CD4-positive, alpha-beta memory T cell (primary cell): ENCODE measurements around the gene ATP8A2. TPM values are rescaled to one million over a fixed set of nuclear protein-coding genes. Genes with fewer than 3 reads are reported as not detected.
A peak's percentile ranks its signal among the peaks of the same experiment; 100 is the strongest.

Source experiments
- CTCF ChIA-PET: fragments of 350-600 bp; sonication (Branson Sonifier 250); formaldehyde crosslinking; loops from one replicate; lab custom pipeline; 2021; ENCODE audit warnings: inconsistent platforms; ENCODE audit not compliant: partially characterized antibody; lab: Charles Lee
- POLR2A ChIA-PET: fragments of 350-600 bp; sonication (Branson Sonifier 250); formaldehyde crosslinking; loops from one replicate; lab custom pipeline; 2021; ENCODE audit not compliant: partially characterized antibody; lab: Charles Lee
- DNase-seq, 5 donors: peaks; one replicate each; pipeline versions ENCODE4 v3.0.0 to v3.0.0-alpha.2; 2020 to 2022; ENCODE audit warnings: mixed read lengths in 1 of 5
- H3K27ac ChIP-seq: one replicate; pipeline ENCODE4 v1.7.0; 2013; ENCODE audit warnings: low read depth, low read length
- H3K27me3 ChIP-seq: 2 replicates; pipeline ENCODE4 v1.7.0; 2013; ENCODE audit warnings: mild to moderate bottlenecking, low read length, moderate library complexity; ENCODE audit not compliant: insufficient read depth
- H3K36me3 ChIP-seq: 2 replicates; pipeline ENCODE4 v1.7.0; 2013; ENCODE audit warnings: mild to moderate bottlenecking, low read length, moderate library complexity; ENCODE audit not compliant: insufficient read depth
- H3K4me1 ChIP-seq: 2 replicates; pipeline ENCODE4 v1.7.0; 2013; ENCODE audit warnings: mild to moderate bottlenecking, low read length, moderate library complexity; ENCODE audit not compliant: insufficient read depth
- H3K4me3 ChIP-seq, 2 donors: one replicate each; pipeline ENCODE4 v1.7.0; 2013; ENCODE audit warnings: low read length in 2 of 2, mild to moderate bottlenecking in 1 of 2
- H3K9me3 ChIP-seq, 2 donors: one replicate each; pipeline ENCODE4 v1.7.0; 2013; ENCODE audit warnings: low read length in 2 of 2, control low read depth in 1 of 2; ENCODE audit not compliant: control insufficient read depth in 1 of 2
- H3K27ac Mint-ChIP-seq, 7 donors: one replicate each; pipeline ENCODE4 v1.8.0; 2020 to 2021; ENCODE audit warnings: mixed read lengths in 7 of 7, mild to moderate bottlenecking in 6 of 7, inconsistent platforms in 3 of 7, moderate library complexity in 3 of 7
- H3K27me3 Mint-ChIP-seq, 2 donors: one replicate each; pipeline ENCODE4 v1.8.0; 2020 to 2021; ENCODE audit warnings: mixed read lengths in 2 of 2
- H3K36me3 Mint-ChIP-seq, 2 donors: one replicate each; pipeline ENCODE4 v1.8.0; 2020 to 2021; ENCODE audit warnings: mixed read lengths in 2 of 2, inconsistent platforms in 1 of 2, mild to moderate bottlenecking in 1 of 2
- H3K4me1 Mint-ChIP-seq, 4 donors: one replicate each; pipeline ENCODE4 v1.8.0; 2020 to 2021; ENCODE audit warnings: mixed read lengths in 4 of 4, mild to moderate bottlenecking in 1 of 4
- H3K4me3 Mint-ChIP-seq, 8 donors: one replicate each; pipeline ENCODE4 v1.8.0; 2020 to 2021; ENCODE audit warnings: mixed read lengths in 8 of 8, mild to moderate bottlenecking in 7 of 8, moderate library complexity in 6 of 8, inconsistent platforms in 3 of 8
- H3K9me3 Mint-ChIP-seq, 8 donors: one replicate each; pipeline ENCODE4 v1.8.0; 2020 to 2021; ENCODE audit warnings: mixed read lengths in 8 of 8, mild to moderate bottlenecking in 5 of 8, inconsistent platforms in 3 of 8, moderate library complexity in 1 of 8
- intact Hi-C: fragments of 100-400 bp; cut with micrococcal nuclease; formaldehyde crosslinking; loops from one replicate; pipeline ENCODE4 v1.15.1; 2023
- polyA plus RNA-seq, 2 donors: library from polyadenylated mRNA; unstranded; fragments of 300-500 nt; fragmentation: Illumina TruSeq; gene quantifications; one replicate each; pipeline ENCODE4 v1.2.3, GENCODE V29; 2021
- total RNA-seq, 2 experiments: library from RNA; stranded (reverse); gene quantifications; one replicate each; pipeline ENCODE4 v1.2.3, GENCODE V29; 2021

ATP8A2 gene
- total and polyA plus RNA-seq, 4 experiments from 2014 or later = 0.36 to 0.93 (median 0.67) TPM

DNA sequence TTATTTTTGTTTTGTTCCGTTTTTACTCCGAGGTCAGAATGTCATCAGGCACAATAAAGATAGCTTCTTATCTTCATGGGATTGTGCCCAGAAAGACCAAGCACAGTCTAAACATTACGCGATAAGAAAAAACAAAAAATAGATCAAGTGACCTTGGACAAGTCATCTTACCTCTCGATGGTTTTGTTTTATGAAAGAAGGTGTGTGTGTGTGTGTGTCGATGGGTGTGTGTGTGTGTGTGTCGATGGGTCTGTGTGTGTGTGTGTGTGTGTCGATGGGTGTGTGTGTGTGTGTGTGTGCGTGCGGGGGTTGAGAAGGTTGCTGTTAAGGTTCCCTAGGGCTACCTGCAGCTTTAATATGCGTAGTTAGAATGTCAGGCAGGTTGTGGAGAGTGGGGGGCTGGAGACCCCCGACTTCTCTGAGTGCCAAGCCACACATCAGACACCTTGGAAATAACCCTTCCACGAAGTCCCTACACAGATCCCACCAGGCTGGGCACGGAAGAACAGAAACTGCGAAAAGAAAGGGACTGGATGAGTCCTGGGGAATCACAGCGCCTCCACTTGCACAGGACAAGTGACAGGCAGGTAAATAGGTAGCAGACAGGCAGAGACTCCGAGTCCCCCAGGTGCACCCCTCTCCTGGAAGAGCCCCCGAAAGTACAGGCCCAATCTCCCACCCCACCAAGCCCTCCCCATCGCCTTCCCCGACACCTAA, 458 bp upstream of the ATP8A2 start:
- Mint-ChIP-seq H3K4me3 (peak overlapping the region; percentile 47 to 81 (median 70)), H3K36me3 (no peaks in the 10 kb centered on the region), H3K27me3 (peaks cover 50 to 58% of the 10 kb centered on the region in 2 donors), H3K4me1 (peaks cover 7 to 15% (median 10%) of the 10 kb centered on the region in 4 donors), H3K9me3 (no peaks in the 10 kb centered on the region), H3K27ac (peak overlapping the region in 1 of 7 donors; percentile 28)
- no peak overlapping the region for H3K4me3 ChIP-seq
- no peaks in the 10 kb centered on the region for H3K36me3 ChIP-seq
- intact Hi-C loops = no loop called here
- peaks cover 4% of the 10 kb centered on the region for H3K4me1 ChIP-seq
- no peak overlapping the region for H3K27ac ChIP-seq
- peaks cover 15% of the 10 kb centered on the region for H3K27me3 ChIP-seq
- DNase-seq = no peak
- CTCF ChIA-PET = interaction anchor here (0.7 kb wide), 1 partner anchor 1062 kb away, joined by 4 read pairs; no protein-coding TSS in a partner anchor
- H3K9me3 ChIP-seq = no peaks in the 10 kb centered on the region
- POLR2A ChIA-PET = interaction anchor here (0.7 kb wide), 1 partner anchor 1498 kb away, joined by 3 read pairs; no protein-coding TSS in a partner anchor

DNA sequence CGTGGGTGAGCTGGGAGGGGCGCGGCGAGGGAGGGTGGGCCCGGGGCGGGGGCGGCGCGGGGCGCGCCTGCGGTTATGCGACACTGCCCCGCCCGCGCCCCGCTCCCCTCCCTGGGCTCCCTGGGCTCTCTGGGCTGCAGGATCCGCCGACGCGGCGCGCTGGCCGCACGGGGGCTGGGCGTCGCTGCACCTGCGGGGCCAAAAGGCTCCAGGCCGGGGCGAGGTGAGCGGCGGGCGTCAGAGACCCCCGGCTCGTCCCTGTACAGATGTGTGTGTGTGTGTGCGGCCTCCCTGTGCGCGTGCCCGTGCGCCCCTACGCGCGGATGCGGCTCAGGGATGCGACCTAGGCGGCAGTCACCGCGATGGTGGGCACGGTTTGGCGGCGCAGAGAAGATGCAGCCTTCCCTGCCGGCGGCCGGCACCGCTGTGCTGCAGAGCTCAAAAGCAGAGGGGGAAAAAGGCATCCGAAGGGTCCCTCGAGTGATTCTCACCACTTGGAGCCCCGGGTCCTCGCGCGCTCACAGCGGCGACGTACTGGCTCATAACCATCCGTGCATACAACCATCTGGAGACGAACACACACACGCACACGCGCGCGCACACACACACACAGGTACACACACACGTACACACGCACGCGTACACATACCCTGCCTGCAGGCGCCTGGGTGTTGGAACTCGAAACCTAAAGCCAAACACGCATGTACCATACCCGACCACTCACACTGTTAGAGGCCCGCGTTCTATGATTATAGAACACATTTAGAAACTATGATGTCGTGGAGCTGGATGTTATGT, 709 bp downstream of the ATP8A2 start:
- peak overlapping the region in 4 of 8 donors; percentile 3 to 61 (median 32) for H3K4me3 Mint-ChIP-seq
- ChIA-PET CTCF (no interaction called here), POLR2A (no interaction called here)
- no peak overlapping the region for H3K27ac Mint-ChIP-seq
- no peak for DNase-seq
- H3K9me3 Mint-ChIP-seq = no peaks in the 10 kb centered on the region
- no peaks in the 10 kb centered on the region for H3K36me3 ChIP-seq
- no peaks in the 10 kb centered on the region for H3K36me3 Mint-ChIP-seq
- H3K4me1 ChIP-seq = peaks cover 4% of the 10 kb centered on the region
- no peak overlapping the region for H3K27ac ChIP-seq
- intact Hi-C loops = no loop called here
- peaks cover 7 to 15% (median 10%) of the 10 kb centered on the region in 4 donors for H3K4me1 Mint-ChIP-seq
- no peak overlapping the region for H3K4me3 ChIP-seq
- H3K27me3 ChIP-seq = peaks cover 15% of the 10 kb centered on the region
- H3K27me3 Mint-ChIP-seq = peaks cover 50 to 54% of the 10 kb centered on the region in 2 donors
- H3K9me3 ChIP-seq = no peaks in the 10 kb centered on the region

DNA sequence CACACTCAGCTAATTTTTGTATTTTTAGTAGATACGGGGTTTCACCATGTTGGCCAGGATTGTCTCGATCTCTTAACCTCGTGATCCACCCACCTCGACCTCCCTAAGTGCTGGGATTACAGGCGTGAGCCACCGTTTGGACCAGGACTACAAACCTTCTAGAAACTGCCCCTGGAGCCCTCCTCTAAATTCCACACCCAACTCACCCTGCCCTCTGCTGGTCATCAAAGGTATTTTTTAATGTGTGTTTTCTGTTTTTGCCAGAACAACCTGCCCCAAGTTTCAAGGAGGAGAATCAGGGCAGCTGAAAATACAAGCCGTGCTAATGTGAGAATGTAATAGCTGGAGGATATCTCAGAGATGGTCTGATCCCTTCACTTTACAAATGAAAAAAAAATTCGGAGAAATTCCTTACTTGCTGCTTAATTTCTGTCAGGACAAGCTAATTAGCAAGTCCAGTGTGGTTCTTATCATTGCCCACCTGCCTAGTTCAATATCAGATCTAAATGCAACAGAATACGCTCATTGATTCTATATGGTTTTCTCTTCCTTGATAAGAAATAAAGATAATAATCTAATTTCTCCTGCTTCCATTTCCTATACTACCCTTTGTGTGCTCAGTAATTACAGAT, 4.1 kb downstream of the ATP8A2 start:
- no peak overlapping the region for H3K4me3 ChIP-seq
- no peak overlapping the region for H3K27ac ChIP-seq
- peaks cover 15% of the 10 kb centered on the region for H3K27me3 ChIP-seq
- peak overlapping the region in 1 of 8 donors; percentile 53 for H3K4me3 Mint-ChIP-seq
- peaks cover 7 to 15% (median 10%) of the 10 kb centered on the region in 4 donors for H3K4me1 Mint-ChIP-seq
- CTCF ChIA-PET = interaction anchor here (0.7 to 3.8 kb wide), 12 partner anchors 9 to 1323 kb away, joined by 3 to 29 read pairs (median 4); no protein-coding TSS in a partner anchor
- H3K9me3 Mint-ChIP-seq = no peaks in the 10 kb centered on the region
- no peaks in the 10 kb centered on the region for H3K36me3 Mint-ChIP-seq
- peaks cover 37 to 44% of the 10 kb centered on the region in 2 donors for H3K27me3 Mint-ChIP-seq
- intact Hi-C loops = loop anchor here (1.0 kb wide), 2 partner anchors 109 to 381 kb away; no protein-coding TSS in a partner anchor
- POLR2A ChIA-PET = no interaction called here
- peaks cover 4% of the 10 kb centered on the region for H3K4me1 ChIP-seq
- no peak overlapping the region for H3K27ac Mint-ChIP-seq
- H3K36me3 ChIP-seq = no peaks in the 10 kb centered on the region
- DNase-seq = peak; percentile 28 to 51 (median 38)
- H3K9me3 ChIP-seq = no peaks in the 10 kb centered on the region

DNA sequence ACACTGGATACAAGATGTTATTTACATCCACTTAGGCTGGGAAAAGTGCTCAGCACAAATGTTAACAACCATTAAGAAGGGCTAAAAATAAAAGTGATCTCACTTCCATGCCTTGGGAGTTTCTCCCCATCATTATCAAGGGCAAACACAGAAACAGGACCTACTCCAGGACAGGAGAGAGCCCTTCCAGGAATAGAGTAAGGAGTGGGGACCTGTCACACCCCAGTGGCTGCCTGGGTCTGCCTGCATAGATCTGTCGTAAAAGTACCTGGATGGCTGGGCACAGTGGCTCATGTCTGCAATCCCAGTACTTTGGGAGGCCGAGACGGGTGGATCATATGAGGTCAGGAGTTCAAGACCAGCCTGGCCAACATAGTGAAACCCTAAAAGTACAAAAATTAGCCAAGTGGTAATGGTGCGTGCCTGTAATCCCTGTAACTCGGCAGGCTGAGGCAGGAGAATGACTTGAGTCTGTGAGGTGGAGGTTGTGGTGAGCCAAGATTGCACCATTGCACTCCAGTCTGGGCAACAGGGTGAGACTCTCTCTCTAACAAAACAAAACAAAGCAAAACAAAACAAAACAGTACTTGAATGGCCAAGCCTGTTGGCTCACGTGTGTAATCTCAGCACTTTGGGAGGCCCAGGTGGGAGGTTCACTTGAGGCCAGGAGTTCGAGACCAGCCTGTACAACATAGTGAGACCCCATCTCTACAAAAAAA, 5.6 kb downstream of the ATP8A2 start:
- Histone ChIP-seq H3K4me1 (peaks cover 3% of the 10 kb centered on the region), H3K4me3 (no peak overlapping the region), H3K27me3 (peaks cover 15% of the 10 kb centered on the region), H3K9me3 (no peaks in the 10 kb centered on the region), H3K36me3 (no peaks in the 10 kb centered on the region), H3K27ac (no peak overlapping the region)
- H3K9me3 Mint-ChIP-seq = no peaks in the 10 kb centered on the region
- intact Hi-C loops = no loop called here
- no peaks in the 10 kb centered on the region for H3K36me3 Mint-ChIP-seq
- H3K4me3 Mint-ChIP-seq = no peak overlapping the region
- ChIA-PET CTCF (interaction anchor here (0.7 to 3.8 kb wide), 5 partner anchors 12 to 144 kb away, joined by 3 to 29 read pairs (median 3); no protein-coding TSS in a partner anchor), POLR2A (no interaction called here)
- peaks cover 34 to 44% of the 10 kb centered on the region in 2 donors for H3K27me3 Mint-ChIP-seq
- H3K27ac Mint-ChIP-seq = no peak overlapping the region
- peaks cover 0 to 8% (median 5%) of the 10 kb centered on the region in 4 donors for H3K4me1 Mint-ChIP-seq
- DNase-seq = no peak

DNA sequence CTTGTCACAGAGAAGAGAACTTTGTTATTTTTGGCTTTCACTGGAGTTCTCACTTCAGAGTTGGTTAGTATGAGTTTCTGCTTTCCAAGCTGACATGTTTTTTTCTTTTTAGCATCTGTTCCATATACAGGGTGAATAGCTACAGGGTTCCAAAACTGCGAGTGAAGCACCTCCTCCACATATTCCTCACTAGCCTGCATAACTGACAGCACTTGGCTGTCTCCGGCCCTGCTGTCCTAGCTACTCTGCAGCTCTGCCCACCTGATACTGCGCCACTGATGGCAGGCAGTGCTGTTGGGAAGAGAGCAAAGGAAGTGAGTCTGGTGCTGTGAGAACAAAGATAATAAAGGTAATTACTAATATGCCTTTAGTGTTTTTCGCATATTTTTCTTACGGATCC, 6.8 kb downstream of the ATP8A2 start:
- no peak for DNase-seq
- H3K36me3 ChIP-seq = no peaks in the 10 kb centered on the region
- ChIA-PET POLR2A (no interaction called here), CTCF (interaction anchor here (0.9 to 1.1 kb wide), 2 partner anchors 29 to 144 kb away, joined by 3 read pairs; no protein-coding TSS in a partner anchor)
- intact Hi-C loops = no loop called here
- Mint-ChIP-seq H3K27ac (no peak overlapping the region), H3K36me3 (no peaks in the 10 kb centered on the region), H3K27me3 (peaks cover 23 to 37% of the 10 kb centered on the region in 2 donors), H3K4me1 (peaks cover 0 to 5% (median 1%) of the 10 kb centered on the region in 4 donors), H3K9me3 (no peaks in the 10 kb centered on the region), H3K4me3 (no peak overlapping the region)
- no peaks in the 10 kb centered on the region for H3K4me1 ChIP-seq
- H3K27me3 ChIP-seq = peaks cover 7% of the 10 kb centered on the region
- H3K9me3 ChIP-seq = no peaks in the 10 kb centered on the region
- no peak overlapping the region for H3K4me3 ChIP-seq
- H3K27ac ChIP-seq = no peak overlapping the region

DNA sequence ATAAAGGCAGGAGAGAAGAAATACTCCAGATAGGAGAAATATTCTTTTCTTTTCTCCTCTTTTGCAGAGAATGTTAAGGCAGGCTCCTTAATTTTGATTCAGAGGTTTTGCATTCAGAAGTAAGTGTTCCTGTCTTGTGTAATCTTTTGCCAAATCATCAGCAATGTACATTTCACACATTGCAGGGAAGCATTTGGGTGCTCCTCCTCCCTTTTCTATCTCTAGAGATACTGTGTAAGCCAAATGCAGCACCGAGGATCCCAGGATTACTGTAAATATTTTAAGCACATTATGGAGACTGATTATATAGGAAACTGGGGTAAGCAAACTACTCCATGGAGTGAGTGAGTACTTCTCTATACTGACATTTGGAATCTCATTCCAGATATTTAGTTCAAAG, 7.2 kb downstream of the ATP8A2 start:
- no peaks in the 10 kb centered on the region for H3K9me3 ChIP-seq
- H3K27ac ChIP-seq = no peak overlapping the region
- no peaks in the 10 kb centered on the region for H3K36me3 ChIP-seq
- H3K27me3 ChIP-seq = peaks cover 7% of the 10 kb centered on the region
- no peak overlapping the region for H3K4me3 ChIP-seq
- Mint-ChIP-seq H3K9me3 (no peaks in the 10 kb centered on the region), H3K36me3 (no peaks in the 10 kb centered on the region), H3K27ac (no peak overlapping the region), H3K27me3 (peaks cover 24 to 32% of the 10 kb centered on the region in 2 donors), H3K4me3 (no peak overlapping the region), H3K4me1 (peaks cover 0 to 5% (median 1%) of the 10 kb centered on the region in 4 donors)
- DNase-seq = no peak
- intact Hi-C loops = no loop called here
- CTCF ChIA-PET = no interaction called here
- POLR2A ChIA-PET = no interaction called here
- no peaks in the 10 kb centered on the region for H3K4me1 ChIP-seq
